ENCODE data around the gene GPR139. TPM values are rescaled to one million over a fixed set of nuclear protein-coding genes. Genes with fewer than 3 reads are reported as not detected.
A peak's percentile ranks its signal among the peaks of the same experiment; 100 is the strongest.

Gene GPR139
- polyA plus RNA-seq (2013, experiment 1 of 2) = not detected
- not detected for polyA plus RNA-seq (2013, experiment 2 of 2)

DNA sequence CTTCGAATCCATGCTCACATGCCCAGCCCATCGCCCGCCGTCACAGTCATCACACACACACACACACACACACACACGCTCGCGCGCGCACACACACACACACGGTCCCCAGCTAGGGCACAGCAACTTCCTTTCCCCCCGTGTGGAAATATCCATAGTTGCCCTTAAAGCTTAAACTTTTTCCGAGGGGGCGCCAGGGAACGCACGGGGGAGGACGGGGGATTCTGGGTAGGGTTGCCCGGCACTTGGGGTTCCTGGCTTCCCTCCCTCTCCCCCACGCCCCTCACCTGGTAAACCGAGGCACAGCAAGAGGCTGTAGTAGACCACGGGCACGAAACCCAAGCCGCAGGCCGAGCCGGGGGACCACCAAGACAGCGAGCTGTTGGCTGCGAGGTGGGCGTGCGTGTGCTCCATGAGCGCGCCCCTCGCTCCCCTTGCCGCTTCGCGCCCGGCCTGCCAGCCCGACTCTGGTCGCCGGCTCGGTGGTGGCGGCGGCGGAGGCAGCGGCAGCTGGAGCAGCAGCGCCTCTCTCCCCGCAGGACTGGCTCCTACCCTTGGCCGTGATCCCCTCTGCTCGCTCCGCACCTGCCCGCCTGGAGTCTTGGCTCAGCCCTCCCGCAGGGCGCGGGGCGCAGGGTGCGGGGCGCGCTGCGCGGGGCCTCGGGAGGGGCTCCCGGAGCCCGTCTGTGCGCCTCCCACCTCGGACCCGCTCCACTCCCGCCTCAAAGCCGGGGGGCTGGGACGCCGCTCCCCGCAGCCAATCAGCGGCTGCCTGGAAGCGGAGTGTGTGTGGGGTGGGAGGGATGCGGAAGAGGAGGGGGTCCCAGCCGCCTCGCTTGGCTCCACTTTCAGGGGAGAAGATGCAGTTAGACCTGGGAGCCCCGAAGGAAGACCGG is at the start of gene GPR139:
Gene GPR139 (minus strand): TSS at position 688 of the 896 bp plus-strand sequence. CDS start 274 bp downstream, at position 414.
- H2BK15ac ChIP-seq (replicated peaks; ENCODE audit: low read depth) = no peak within 1 kb of the TSS
- H3K18ac ChIP-seq (ENCODE audit: low read length) = no peak within 1 kb of the TSS
- H3K23ac ChIP-seq (ENCODE audit: low read length) = peak within 1 kb of the TSS; percentile 73
- no peak within 1 kb of the TSS for H4K8ac ChIP-seq (ENCODE audit: low read depth, low read length)
- H3K4me1 ChIP-seq (ENCODE audit: control insufficient read depth, low read depth, low read length) = no peaks in the 10 kb centered on the region
- no peaks in the 10 kb centered on the region for H3K79me1 ChIP-seq (ENCODE audit: low read length)
- WGBS (ENCODE audit: extremely low coverage, insufficient coverage, low lambda C conversion rate) = no CpG with 5 or more reads among the region's 76 CpGs
- H3K4ac ChIP-seq (ENCODE audit: low read depth, low read length) = no peak within 1 kb of the TSS
- H4K5ac ChIP-seq (ENCODE audit: low read length) = no peak within 1 kb of the TSS
- H3K9ac ChIP-seq (ENCODE audit: low read length) = peak within 1 kb of the TSS; percentile 8
- H3K27ac ChIP-seq (ENCODE audit: low read depth, low read length) = no peak within 1 kb of the TSS
- H3K79me2 ChIP-seq (ENCODE audit: control insufficient read depth, insufficient read depth, low read length) = no peaks in the 10 kb centered on the region
- peaks cover 5% of the 10 kb centered on the region for H3K27me3 ChIP-seq (ENCODE audit: insufficient read depth, low read length, poor library complexity)
- no peak within 1 kb of the TSS for H2AK5ac ChIP-seq (ENCODE audit: low read length)
- peak within 1 kb of the TSS; percentile 54 for H3K56ac ChIP-seq (ENCODE audit: low read length)
- peak within 1 kb of the TSS; percentile 44 for H3K4me2 ChIP-seq (ENCODE audit: low read length)
- no peaks in the 10 kb centered on the region for H3K36me3 ChIP-seq (ENCODE audit: control insufficient read depth, insufficient read depth, low read length)
- DNase-seq = no peak
- no peak within 1 kb of the TSS for H2BK5ac ChIP-seq (ENCODE audit: low read length)
- H3K4me3 ChIP-seq (ENCODE audit: low read length) = peak within 1 kb of the TSS; percentile 25
- no peak within 1 kb of the TSS for H2BK120ac ChIP-seq (ENCODE audit: low read depth, low read length)

GRCh38 chr16:20122011-20122410 is 48.3 kb upstream of the GPR139 start:
- Histone ChIP-seq H2BK15ac (replicated peaks; ENCODE audit: low read depth) (no peak overlapping the region), H3K27me3 (ENCODE audit: insufficient read depth, low read length, poor library complexity) (no peaks in the 10 kb centered on the region), H4K5ac (ENCODE audit: low read length) (no peak overlapping the region), H4K8ac (ENCODE audit: low read depth, low read length) (no peak overlapping the region), H3K4me3 (ENCODE audit: low read length) (no peak overlapping the region), H3K79me2 (ENCODE audit: control insufficient read depth, insufficient read depth, low read length) (no peaks in the 10 kb centered on the region), H3K9ac (ENCODE audit: low read length) (no peak overlapping the region), H3K18ac (ENCODE audit: low read length) (no peak overlapping the region), H3K4ac (ENCODE audit: low read depth, low read length) (no peak overlapping the region), H3K27ac (ENCODE audit: low read depth, low read length) (no peak overlapping the region), H2BK5ac (ENCODE audit: low read length) (no peak overlapping the region), H3K79me1 (ENCODE audit: low read length) (no peaks in the 10 kb centered on the region), H3K56ac (ENCODE audit: low read length) (no peak overlapping the region), H3K4me1 (ENCODE audit: control insufficient read depth, low read depth, low read length) (no peaks in the 10 kb centered on the region), H2BK120ac (ENCODE audit: low read depth, low read length) (no peak overlapping the region), H3K36me3 (ENCODE audit: control insufficient read depth, insufficient read depth, low read length) (no peaks in the 10 kb centered on the region), H3K4me2 (ENCODE audit: low read length) (no peak overlapping the region), H2AK5ac (ENCODE audit: low read length) (no peak overlapping the region), H3K23ac (ENCODE audit: low read length) (no peak overlapping the region)
- no CpG with 5 or more reads among the region's 8 CpGs for WGBS (ENCODE audit: extremely low coverage, insufficient coverage, low lambda C conversion rate)
- DNase-seq = no peak

GRCh38 chr16:20114356-20114755 is 40.7 kb upstream of the GPR139 start:
- Histone ChIP-seq H3K27ac (ENCODE audit: low read depth, low read length) (no peak overlapping the region), H3K9ac (ENCODE audit: low read length) (no peak overlapping the region)

DNA sequence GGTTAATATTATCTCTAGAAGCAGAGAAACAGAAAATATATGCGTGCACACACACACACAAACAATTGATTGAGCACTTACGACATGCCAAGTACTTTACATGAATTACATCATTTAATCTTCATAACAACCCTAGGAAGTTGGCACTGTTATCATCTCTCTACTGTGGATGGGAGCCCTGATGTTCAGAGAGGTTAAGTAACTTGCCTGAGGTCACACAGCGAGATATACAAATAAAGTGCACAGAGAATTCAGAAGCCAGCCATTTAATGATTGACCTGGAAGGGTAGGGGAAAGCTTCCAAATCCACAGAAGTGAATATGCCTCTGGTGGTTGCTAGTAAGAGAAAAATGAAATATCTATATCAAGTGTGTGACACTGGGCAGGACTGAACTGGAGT is 37.5 kb upstream of the GPR139 start:
- no peaks in the 10 kb centered on the region for H3K79me2 ChIP-seq (ENCODE audit: control insufficient read depth, insufficient read depth, low read length)
- no peak overlapping the region for H3K56ac ChIP-seq (ENCODE audit: low read length)
- no peak overlapping the region for H3K4ac ChIP-seq (ENCODE audit: low read depth, low read length)
- no peaks in the 10 kb centered on the region for H3K27me3 ChIP-seq (ENCODE audit: insufficient read depth, low read length, poor library complexity)
- no peak overlapping the region for H3K4me3 ChIP-seq (ENCODE audit: low read length)
- H2BK5ac ChIP-seq (ENCODE audit: low read length) = no peak overlapping the region
- no peak overlapping the region for H3K23ac ChIP-seq (ENCODE audit: low read length)
- no peaks in the 10 kb centered on the region for H3K36me3 ChIP-seq (ENCODE audit: control insufficient read depth, insufficient read depth, low read length)
- H3K4me1 ChIP-seq (ENCODE audit: control insufficient read depth, low read depth, low read length) = no peaks in the 10 kb centered on the region
- DNase-seq = no peak
- WGBS (ENCODE audit: extremely low coverage, insufficient coverage, low lambda C conversion rate) = no CpG with 5 or more reads among the region's 3 CpGs
- no peak overlapping the region for H3K27ac ChIP-seq (ENCODE audit: low read depth, low read length)
- H4K5ac ChIP-seq (ENCODE audit: low read length) = no peak overlapping the region
- no peak overlapping the region for H3K4me2 ChIP-seq (ENCODE audit: low read length)
- H2BK15ac ChIP-seq (replicated peaks; ENCODE audit: low read depth) = no peak overlapping the region
- no peaks in the 10 kb centered on the region for H3K79me1 ChIP-seq (ENCODE audit: low read length)
- H3K18ac ChIP-seq (ENCODE audit: low read length) = no peak overlapping the region
- H4K8ac ChIP-seq (ENCODE audit: low read depth, low read length) = no peak overlapping the region
- no peak overlapping the region for H3K9ac ChIP-seq (ENCODE audit: low read length)
- H2AK5ac ChIP-seq (ENCODE audit: low read length) = no peak overlapping the region
- H2BK120ac ChIP-seq (ENCODE audit: low read depth, low read length) = no peak overlapping the region

More at GRCh38 chr16:20114356-20114755, 40.7 kb upstream of the GPR139 start:
- Histone ChIP-seq H3K79me1 (ENCODE audit: low read length) (no peaks in the 10 kb centered on the region), H3K79me2 (ENCODE audit: control insufficient read depth, insufficient read depth, low read length) (no peaks in the 10 kb centered on the region), H3K18ac (ENCODE audit: low read length) (no peak overlapping the region), H2AK5ac (ENCODE audit: low read length) (no peak overlapping the region), H3K27me3 (ENCODE audit: insufficient read depth, low read length, poor library complexity) (no peaks in the 10 kb centered on the region), H3K4me3 (ENCODE audit: low read length) (no peak overlapping the region), H2BK5ac (ENCODE audit: low read length) (no peak overlapping the region), H3K4ac (ENCODE audit: low read depth, low read length) (no peak overlapping the region), H2BK120ac (ENCODE audit: low read depth, low read length) (no peak overlapping the region), H3K23ac (ENCODE audit: low read length) (no peak overlapping the region), H4K5ac (ENCODE audit: low read length) (no peak overlapping the region), H3K36me3 (ENCODE audit: control insufficient read depth, insufficient read depth, low read length) (no peaks in the 10 kb centered on the region), H3K56ac (ENCODE audit: low read length) (no peak overlapping the region), H3K4me1 (ENCODE audit: control insufficient read depth, low read depth, low read length) (peaks cover 2% of the 10 kb centered on the region), H2BK15ac (replicated peaks; ENCODE audit: low read depth) (no peak overlapping the region), H3K4me2 (ENCODE audit: low read length) (no peak overlapping the region), H4K8ac (ENCODE audit: low read depth, low read length) (no peak overlapping the region)
- DNase-seq = no peak
- no CpG with 5 or more reads among the region's 8 CpGs for WGBS (ENCODE audit: extremely low coverage, insufficient coverage, low lambda C conversion rate)

DNA sequence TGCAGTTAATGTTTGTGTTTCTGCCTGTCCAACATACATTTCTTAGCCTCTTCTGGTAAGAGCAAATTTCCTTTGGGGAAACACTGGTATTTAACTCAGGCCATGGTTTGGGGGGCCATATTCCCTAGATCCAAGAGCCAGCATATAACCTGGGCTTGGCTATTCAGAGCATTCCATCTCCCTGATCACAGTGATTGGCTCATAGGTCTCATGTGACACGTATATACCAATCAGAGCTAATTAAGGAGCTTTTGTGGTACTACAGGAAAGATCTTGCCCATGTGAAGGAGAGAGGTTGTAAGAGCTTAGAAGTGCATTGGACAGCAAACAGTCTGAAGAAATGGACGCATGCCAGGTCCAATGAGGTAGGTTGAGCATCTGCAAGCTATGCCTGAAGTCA is 33.4 kb upstream of the GPR139 start:
- H3K79me1 ChIP-seq (ENCODE audit: low read length) = no peaks in the 10 kb centered on the region
- no peak overlapping the region for H3K4me2 ChIP-seq (ENCODE audit: low read length)
- H2BK120ac ChIP-seq (ENCODE audit: low read depth, low read length) = no peak overlapping the region
- H4K5ac ChIP-seq (ENCODE audit: low read length) = no peak overlapping the region
- H3K27ac ChIP-seq (ENCODE audit: low read depth, low read length) = no peak overlapping the region
- H3K79me2 ChIP-seq (ENCODE audit: control insufficient read depth, insufficient read depth, low read length) = no peaks in the 10 kb centered on the region
- H3K9ac ChIP-seq (ENCODE audit: low read length) = no peak overlapping the region
- no peak overlapping the region for H2BK5ac ChIP-seq (ENCODE audit: low read length)
- H2BK15ac ChIP-seq (replicated peaks; ENCODE audit: low read depth) = no peak overlapping the region
- no peak overlapping the region for H3K4me3 ChIP-seq (ENCODE audit: low read length)
- no peak overlapping the region for H3K56ac ChIP-seq (ENCODE audit: low read length)
- H3K36me3 ChIP-seq (ENCODE audit: control insufficient read depth, insufficient read depth, low read length) = no peaks in the 10 kb centered on the region
- H4K8ac ChIP-seq (ENCODE audit: low read depth, low read length) = no peak overlapping the region
- H3K18ac ChIP-seq (ENCODE audit: low read length) = no peak overlapping the region
- H3K23ac ChIP-seq (ENCODE audit: low read length) = no peak overlapping the region
- H3K4me1 ChIP-seq (ENCODE audit: control insufficient read depth, low read depth, low read length) = no peaks in the 10 kb centered on the region
- no peak overlapping the region for H2AK5ac ChIP-seq (ENCODE audit: low read length)
- H3K4ac ChIP-seq (ENCODE audit: low read depth, low read length) = no peak overlapping the region
- no peaks in the 10 kb centered on the region for H3K27me3 ChIP-seq (ENCODE audit: insufficient read depth, low read length, poor library complexity)
- WGBS (ENCODE audit: extremely low coverage, insufficient coverage, low lambda C conversion rate) = no CpG with 5 or more reads among the region's 2 CpGs
- peak; percentile 16 for DNase-seq
